ENCODE data around the gene SLC9A1. TPM values are rescaled to one million over a fixed set of nuclear protein-coding genes. Genes with fewer than 3 reads are reported as not detected.

Gene SLC9A1
- total RNA-seq, 2 donors from 2014 or later, result 12.3 to 36.3 TPM

DNA sequence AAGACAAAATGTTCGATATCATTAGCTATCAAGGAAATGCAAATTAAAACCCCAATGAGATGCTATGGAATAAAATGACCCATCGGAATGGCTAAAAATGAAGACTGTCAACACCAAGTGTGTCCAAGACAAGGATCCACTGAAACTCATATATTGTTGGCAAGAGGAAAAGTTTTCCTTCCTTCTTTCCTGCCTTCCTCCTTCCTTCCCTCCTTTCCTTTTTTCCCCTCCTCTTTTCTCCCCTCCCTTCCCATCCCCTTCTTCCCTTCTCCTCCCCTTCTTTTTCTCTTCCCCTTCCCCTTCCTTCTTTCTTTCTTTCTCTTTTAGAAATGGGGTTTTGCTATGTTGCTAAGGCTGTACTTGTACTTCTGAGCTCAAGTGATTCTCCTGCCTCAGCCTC, 78.1 kb downstream of the SLC9A1 start:
- Histone ChIP-seq H3K36me3 (no peaks in the 10 kb centered on the region), H3K27ac (no peak overlapping the region), H3K27me3 (replicated peaks; ENCODE audit: insufficient read depth) (no peaks in the 10 kb centered on the region), H3K4me1 (ENCODE audit: control insufficient read depth in 1 of 2, low read depth in 2 of 2) (no peaks in the 10 kb centered on the region), H3K9me3 (no peaks in the 10 kb centered on the region), H3K4me3 (no peak overlapping the region)
- no peak for ATAC-seq (ENCODE audit: insufficient number of reproducible peaks, low FRiP score, low read depth)
- no peak for DNase-seq (ENCODE audit: low spot score)
- TF ChIP-seq CTCF (IDR thresholded peaks at IDR 0.05), result no peak

GRCh38 chr1:27074175-27074780, 80.6 kb downstream of the SLC9A1 start:
- Histone ChIP-seq H3K4me1 (ENCODE audit: control insufficient read depth in 1 of 2, low read depth in 2 of 2) (no peaks in the 10 kb centered on the region), H3K9me3 (no peaks in the 10 kb centered on the region), H3K27ac (no peak overlapping the region), H3K36me3 (no peaks in the 10 kb centered on the region), H3K4me3 (no peak overlapping the region), H3K27me3 (replicated peaks; ENCODE audit: insufficient read depth) (peaks cover 6% of the 10 kb centered on the region)
- TF ChIP-seq CTCF (IDR thresholded peaks at IDR 0.05), result no peak
- ATAC-seq (ENCODE audit: insufficient number of reproducible peaks, low FRiP score, low read depth) (no peak), DNase-seq (ENCODE audit: low spot score) (no peak)

GRCh38 chr1:27071049-27071416, 83.9 kb downstream of the SLC9A1 start:
- peaks cover 6% of the 10 kb centered on the region for H3K27me3 ChIP-seq (replicated peaks; ENCODE audit: insufficient read depth)
- H3K27ac ChIP-seq, result no peak overlapping the region
- TF ChIP-seq CTCF (IDR thresholded peaks at IDR 0.05), result no peak
- no peaks in the 10 kb centered on the region for H3K9me3 ChIP-seq
- no peak overlapping the region for H3K4me3 ChIP-seq
- no peaks in the 10 kb centered on the region for H3K4me1 ChIP-seq (ENCODE audit: control insufficient read depth in 1 of 2, low read depth in 2 of 2)
- H3K36me3 ChIP-seq, result no peaks in the 10 kb centered on the region
- DNase-seq (ENCODE audit: low spot score), result no peak
- ATAC-seq (ENCODE audit: insufficient number of reproducible peaks, low FRiP score, low read depth), result no peak

DNA sequence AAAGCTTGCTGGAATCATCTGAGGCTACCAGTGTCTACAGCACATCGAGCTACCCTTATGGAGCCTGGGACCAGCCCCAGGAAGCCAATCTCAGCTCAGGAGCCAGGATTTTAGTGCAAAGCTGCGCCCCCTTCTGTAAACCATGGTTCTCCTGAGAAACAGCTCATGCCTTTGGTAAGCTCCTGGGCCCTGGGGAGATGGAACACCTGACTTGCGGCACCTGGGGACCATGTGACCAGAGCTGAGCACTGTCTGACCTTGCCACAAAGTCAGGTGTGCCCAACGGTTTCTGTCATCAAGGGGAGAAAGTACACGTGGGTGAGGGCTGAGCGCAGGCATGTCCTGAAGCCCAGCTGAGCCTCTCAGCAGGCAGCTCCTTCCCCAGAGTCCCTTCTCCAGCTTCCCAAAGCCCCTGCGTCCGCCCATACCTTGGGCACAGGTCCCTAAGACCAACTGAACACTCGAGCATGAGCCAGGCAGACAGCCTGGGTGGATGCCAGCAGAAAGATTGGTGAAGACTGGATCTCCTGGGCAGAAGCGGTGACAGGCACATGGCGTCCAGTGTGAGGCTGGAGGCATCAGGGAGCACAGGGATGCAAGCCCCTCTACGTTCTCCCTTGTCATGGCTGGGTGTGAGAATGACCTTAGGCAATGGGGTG, 84.4 kb downstream of the SLC9A1 start:
- ATAC-seq (ENCODE audit: insufficient number of reproducible peaks, low FRiP score, low read depth), result no peak
- H3K4me1 ChIP-seq (ENCODE audit: control insufficient read depth in 1 of 2, low read depth in 2 of 2), result no peaks in the 10 kb centered on the region
- H3K4me3 ChIP-seq, result no peak overlapping the region
- peaks cover 6% of the 10 kb centered on the region for H3K27me3 ChIP-seq (replicated peaks; ENCODE audit: insufficient read depth)
- no peak for TF ChIP-seq CTCF (IDR thresholded peaks at IDR 0.05)
- H3K27ac ChIP-seq, result no peak overlapping the region
- DNase-seq (ENCODE audit: low spot score), result no peak
- H3K36me3 ChIP-seq, result no peaks in the 10 kb centered on the region
- no peaks in the 10 kb centered on the region for H3K9me3 ChIP-seq

GRCh38 chr1:27068922-27069321, 86.0 kb downstream of the SLC9A1 start:
- no peak for DNase-seq (ENCODE audit: low spot score)
- no peaks in the 10 kb centered on the region for H3K9me3 ChIP-seq
- no peak for ATAC-seq (ENCODE audit: insufficient number of reproducible peaks, low FRiP score, low read depth)
- H3K4me3 ChIP-seq, result no peak overlapping the region
- H3K4me1 ChIP-seq (ENCODE audit: control insufficient read depth in 1 of 2, low read depth in 2 of 2), result no peaks in the 10 kb centered on the region
- peaks cover 6% of the 10 kb centered on the region for H3K27me3 ChIP-seq (replicated peaks; ENCODE audit: insufficient read depth)
- no peak overlapping the region for H3K27ac ChIP-seq
- no peaks in the 10 kb centered on the region for H3K36me3 ChIP-seq
- no peak for TF ChIP-seq CTCF (IDR thresholded peaks at IDR 0.05)
